ENCODE results near the gene TMEM256. TPM values are rescaled to one million over a fixed set of nuclear protein-coding genes. Genes with fewer than 3 reads are reported as not detected.

TMEM256 gene
- total RNA-seq, 1 donor from 2014 or later, result 66.9 TPM

DNA sequence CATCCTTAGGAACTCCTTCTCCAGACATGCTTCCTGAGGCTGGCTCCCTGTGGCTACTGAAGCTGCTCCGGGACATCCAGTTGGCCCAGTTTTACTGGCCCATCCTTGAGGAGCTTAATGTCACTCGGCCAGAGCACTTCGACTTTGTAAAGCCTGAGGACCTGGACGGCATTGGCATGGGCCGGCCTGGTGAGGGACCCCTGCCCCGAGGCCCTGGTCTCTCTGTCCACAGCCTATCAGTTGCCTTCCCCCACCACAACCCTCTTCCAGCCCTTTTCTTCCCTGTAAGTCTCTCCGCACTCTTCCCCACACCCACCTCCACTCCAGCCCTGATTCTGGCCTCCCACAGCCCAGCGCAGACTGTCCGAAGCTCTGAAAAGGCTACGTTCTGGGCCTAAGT, 21.0 kb downstream of the TMEM256 start:
- no peak overlapping the region for H3K4me3 ChIP-seq (ENCODE audit: low read depth, low read length)
- TF ChIP-seq, protein P1, sequence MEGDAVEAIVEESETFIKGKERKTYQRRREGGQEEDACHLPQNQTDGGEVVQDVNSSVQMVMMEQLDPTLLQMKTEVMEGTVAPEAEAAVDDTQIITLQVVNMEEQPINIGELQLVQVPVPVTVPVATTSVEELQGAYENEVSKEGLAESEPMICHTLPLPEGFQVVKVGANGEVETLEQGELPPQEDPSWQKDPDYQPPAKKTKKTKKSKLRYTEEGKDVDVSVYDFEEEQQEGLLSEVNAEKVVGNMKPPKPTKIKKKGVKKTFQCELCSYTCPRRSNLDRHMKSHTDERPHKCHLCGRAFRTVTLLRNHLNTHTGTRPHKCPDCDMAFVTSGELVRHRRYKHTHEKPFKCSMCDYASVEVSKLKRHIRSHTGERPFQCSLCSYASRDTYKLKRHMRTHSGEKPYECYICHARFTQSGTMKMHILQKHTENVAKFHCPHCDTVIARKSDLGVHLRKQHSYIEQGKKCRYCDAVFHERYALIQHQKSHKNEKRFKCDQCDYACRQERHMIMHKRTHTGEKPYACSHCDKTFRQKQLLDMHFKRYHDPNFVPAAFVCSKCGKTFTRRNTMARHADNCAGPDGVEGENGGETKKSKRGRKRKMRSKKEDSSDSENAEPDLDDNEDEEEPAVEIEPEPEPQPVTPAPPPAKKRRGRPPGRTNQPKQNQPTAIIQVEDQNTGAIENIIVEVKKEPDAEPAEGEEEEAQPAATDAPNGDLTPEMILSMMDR (IDR thresholded peaks at IDR 0.05; ENCODE audit: insufficient read depth, low read length, poor library complexity, severe bottlenecking), result no peak
- no peaks in the 10 kb centered on the region for H3K36me3 ChIP-seq (ENCODE audit: control insufficient read depth, insufficient read depth, low read length)
- no peak for DNase-seq (ENCODE audit: low read depth)
- no peaks in the 10 kb centered on the region for H3K27me3 ChIP-seq (ENCODE audit: control insufficient read depth, insufficient read depth, low read length)

DNA sequence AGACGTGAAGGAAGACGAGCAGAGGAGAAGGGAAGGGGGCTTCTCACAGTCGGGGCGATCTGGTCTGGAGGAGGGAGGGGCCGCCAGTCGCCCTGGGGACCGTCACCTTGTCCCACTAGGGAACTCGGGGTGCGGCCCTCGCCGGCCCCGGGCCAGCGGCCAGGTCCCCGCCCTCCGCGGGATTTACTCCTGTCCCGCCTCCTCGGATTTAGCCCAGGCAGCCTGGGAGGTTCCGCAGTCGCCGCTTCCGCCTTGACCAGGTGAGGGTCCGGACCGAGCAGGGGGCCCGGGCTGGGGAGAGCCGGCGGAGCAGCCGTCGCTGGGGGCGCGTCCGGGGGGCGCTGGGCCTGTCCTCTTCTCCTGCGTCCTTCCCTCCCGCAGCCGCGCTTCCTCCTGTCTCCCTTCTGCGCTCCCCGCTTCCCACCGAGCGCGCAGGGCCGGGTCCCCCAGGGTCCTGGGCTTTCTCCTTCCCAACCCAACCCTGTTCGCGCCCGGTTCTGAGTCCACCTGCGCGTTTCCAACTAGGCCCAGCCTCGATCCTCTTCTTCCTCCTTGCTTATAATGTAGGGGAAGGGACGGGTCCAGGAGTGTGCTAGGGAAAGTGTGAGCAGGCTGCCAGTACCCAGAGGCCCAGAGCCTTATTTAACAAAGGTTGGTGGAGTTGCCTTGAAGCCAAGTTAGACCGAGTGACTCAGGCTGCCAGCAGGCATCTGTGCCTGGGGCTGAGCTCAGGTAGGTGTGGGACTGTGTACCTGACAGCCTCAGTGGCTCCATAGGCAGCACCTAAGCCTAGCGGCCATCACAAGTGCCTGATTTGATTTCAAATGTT, 22.8 kb downstream of the TMEM256 start, which contains the start of gene TNK1:
Gene TNK1, plus strand, starts transcription at position 235 of the 829 bp plus-strand sequence. CDS start 1,838 bp downstream, outside the sequence.
- DNase-seq (ENCODE audit: low read depth), result no peak
- Histone ChIP-seq H3K36me3 (ENCODE audit: control insufficient read depth, insufficient read depth, low read length) (no peaks in the 10 kb centered on the region), H3K27me3 (ENCODE audit: control insufficient read depth, insufficient read depth, low read length) (no peaks in the 10 kb centered on the region), H3K4me3 (ENCODE audit: low read depth, low read length) (peak within 1 kb of the TSS; percentile 53)
- TF ChIP-seq, protein P1 (IDR thresholded peaks at IDR 0.05; ENCODE audit: insufficient read depth, low read length, poor library complexity, severe bottlenecking), result no peak

DNA sequence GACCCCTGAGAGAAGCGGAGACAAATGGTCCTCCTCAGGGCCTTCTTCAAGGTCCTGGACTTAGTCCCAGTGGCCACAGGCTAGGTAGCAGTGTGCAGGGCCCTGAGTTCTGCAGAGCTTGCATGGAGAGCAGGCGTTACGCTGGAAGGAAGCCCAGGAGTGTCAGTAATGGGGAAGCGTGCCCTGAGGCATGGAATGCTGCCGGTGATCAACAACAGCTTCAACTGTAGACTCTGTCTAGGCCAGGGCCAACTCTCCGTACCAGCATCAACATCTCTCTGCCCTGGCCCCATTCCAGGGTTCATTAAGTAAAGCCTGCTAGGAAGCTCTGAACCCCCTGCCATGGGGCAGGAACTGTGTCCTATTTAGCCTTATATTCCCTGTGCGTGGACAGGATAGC, 23.6 kb downstream of the TMEM256 start:
- no peak for DNase-seq (ENCODE audit: low read depth)

DNA sequence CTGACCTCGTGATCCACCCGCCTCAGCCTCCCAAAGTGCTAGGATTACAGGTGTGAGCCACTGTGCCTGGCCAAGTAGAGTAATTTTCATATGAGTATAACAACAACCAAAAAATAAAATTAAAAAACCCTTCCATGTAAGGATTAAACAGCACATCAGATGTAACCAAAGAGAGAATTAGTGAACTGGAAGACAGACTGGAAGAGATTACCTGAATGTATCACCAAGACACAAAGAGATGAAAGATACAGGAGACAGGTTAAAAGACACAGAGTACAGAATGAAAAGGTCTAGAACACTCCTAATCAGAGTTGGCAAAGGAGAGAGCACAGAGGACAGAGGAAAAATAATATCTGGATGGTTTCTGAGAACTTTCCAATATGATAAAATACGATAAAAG, 24.8 kb downstream of the TMEM256 start:
- DNase-seq (ENCODE audit: low read depth), result no peak
- no peaks in the 10 kb centered on the region for H3K36me3 ChIP-seq (ENCODE audit: control insufficient read depth, insufficient read depth, low read length)
- H3K4me3 ChIP-seq (ENCODE audit: low read depth, low read length), result no peak overlapping the region
- H3K27me3 ChIP-seq (ENCODE audit: control insufficient read depth, insufficient read depth, low read length), result no peaks in the 10 kb centered on the region
- TF ChIP-seq, protein P1 (IDR thresholded peaks at IDR 0.05; ENCODE audit: insufficient read depth, low read length, poor library complexity, severe bottlenecking), result no peak

More for the DNA sequence above, 23.6 kb downstream of the TMEM256 start:
- TF ChIP-seq, protein P1 (IDR thresholded peaks at IDR 0.05; ENCODE audit: insufficient read depth, low read length, poor library complexity, severe bottlenecking), result no peak
- peak overlapping the region; percentile 53 for H3K4me3 ChIP-seq (ENCODE audit: low read depth, low read length)
- no peaks in the 10 kb centered on the region for H3K36me3 ChIP-seq (ENCODE audit: control insufficient read depth, insufficient read depth, low read length)
- H3K27me3 ChIP-seq (ENCODE audit: control insufficient read depth, insufficient read depth, low read length), result no peaks in the 10 kb centered on the region

DNA sequence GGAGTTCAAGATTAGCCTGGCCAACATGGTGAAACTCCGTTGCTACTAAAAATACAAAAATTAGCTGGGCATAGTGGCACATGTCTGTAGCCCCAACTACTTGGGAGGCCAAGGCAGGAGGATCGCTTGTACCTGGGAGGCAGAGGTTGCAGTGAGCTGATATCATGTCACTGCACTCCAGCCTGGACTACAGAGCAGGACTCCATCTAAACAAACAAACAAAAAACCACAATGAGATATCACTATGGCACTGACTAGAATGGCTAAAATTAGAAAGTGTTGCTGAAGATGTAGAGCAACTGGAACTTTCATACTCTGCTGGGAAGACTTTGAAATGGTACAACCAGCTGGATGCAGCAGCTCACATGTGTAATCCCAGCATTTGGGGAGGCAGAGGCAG, 29.5 kb downstream of the TMEM256 start:
- H3K36me3 ChIP-seq (ENCODE audit: control insufficient read depth, insufficient read depth, low read length), result no peaks in the 10 kb centered on the region
- H3K4me3 ChIP-seq (ENCODE audit: low read depth, low read length), result no peak overlapping the region
- no peaks in the 10 kb centered on the region for H3K27me3 ChIP-seq (ENCODE audit: control insufficient read depth, insufficient read depth, low read length)
- no peak for DNase-seq (ENCODE audit: low read depth)
- TF ChIP-seq, protein P1 (IDR thresholded peaks at IDR 0.05; ENCODE audit: insufficient read depth, low read length, poor library complexity, severe bottlenecking), result no peak

Data from kidney epithelial cell (primary cell).